WTC11 (cell line): ENCODE results near the gene LMF2. TPM values are rescaled to one million over a fixed set of nuclear protein-coding genes. Genes with fewer than 3 reads are reported as not detected.

Experiments used
- ATAC-seq: fragments of 200-7000 bp; cut with Tn5 transposase; 2 replicates; pipeline ENCODE4 v1.10.0; 2021; ENCODE audit warnings: mild to moderate bottlenecking, moderate library complexity
- CTCF ChIA-PET: fragments of 300-600 bp; sonication (Branson Sonifier 250); formaldehyde crosslinking; loops from one replicate; lab custom pipeline; 2021; ENCODE audit warnings: antibody characterized with exemption; lab: Charles Lee
- POLR2A ChIA-PET: fragments of 350-600 bp; sonication (Branson Sonifier 250); formaldehyde crosslinking; loops from one replicate; lab custom pipeline; 2021; ENCODE audit warnings: antibody characterized with exemption; lab: Charles Lee
- DNase-seq: peaks from one replicate; pipeline ENCODE4 v3.0.0; 2021; ENCODE audit warnings: low spot score
- H3K27ac Mint-ChIP-seq: 2 replicates; pipeline ENCODE4 v1.8.0; 2021; ENCODE audit warnings: mixed read lengths
- H3K27me3 Mint-ChIP-seq: 2 replicates; pipeline ENCODE4 v1.8.0; 2021; ENCODE audit warnings: low read depth, mild to moderate bottlenecking, moderate library complexity, mixed read lengths
- H3K36me3 Mint-ChIP-seq: 2 replicates; pipeline ENCODE4 v1.8.0; 2021; ENCODE audit warnings: mixed read lengths
- H3K4me1 Mint-ChIP-seq: 2 replicates; pipeline ENCODE4 v1.8.0; 2022; ENCODE audit warnings: mixed read lengths
- H3K4me3 Mint-ChIP-seq: 2 replicates; pipeline ENCODE4 v1.8.0; 2021; ENCODE audit warnings: mild to moderate bottlenecking, moderate library complexity, mixed read lengths
- H3K9me3 Mint-ChIP-seq: 2 replicates; pipeline ENCODE4 v1.8.0; 2021; ENCODE audit warnings: mixed read lengths
- CREM ChIP-seq: sonication (generic); formaldehyde crosslinking; IDR thresholded peaks from 2 replicates; pipeline ENCODE4 v1.8.1; 2022; ENCODE audit warnings: mild to moderate bottlenecking, missing genetic modification reagents, moderate library complexity
- ELF4 ChIP-seq: sonication (generic); formaldehyde crosslinking; IDR thresholded peaks from 2 replicates; pipeline ENCODE4 v1.8.1; 2022; ENCODE audit warnings: low read depth, mild to moderate bottlenecking, moderate library complexity, missing genetic modification reagents
- EMX1 ChIP-seq: fragments of 250-450 bp; sonication (Bioruptor Pico); IDR thresholded peaks from 2 replicates; pipeline ENCODE4 v1.8.0; 2021; ENCODE audit warnings: mild to moderate bottlenecking
- GABPB1 ChIP-seq: sonication (generic); formaldehyde crosslinking; IDR thresholded peaks from 2 replicates; pipeline ENCODE4 v1.8.1; 2023; ENCODE audit warnings: mild to moderate bottlenecking, missing genetic modification reagents
- GRHL2 ChIP-seq: fragments of 250-450 bp; sonication (Bioruptor Pico); IDR thresholded peaks from 2 replicates; pipeline ENCODE4 v1.8.0; 2022; ENCODE audit warnings: mild to moderate bottlenecking, moderate library complexity; ENCODE audit not compliant: insufficient replicate concordance, severe bottlenecking
- GTF2I ChIP-seq: fragments of 250-450 bp; sonication (Bioruptor Pico); conservative IDR thresholded peaks from 2 replicates; pipeline ENCODE4 v1.4.0; 2021; ENCODE audit warnings: mild to moderate bottlenecking
- IRF2 ChIP-seq: sonication (generic); formaldehyde crosslinking; IDR thresholded peaks from 2 replicates; pipeline ENCODE4 v1.8.0; 2022; ENCODE audit warnings: low read depth, missing genetic modification reagents, borderline replicate concordance
- JAZF1 ChIP-seq: fragments of 250-450 bp; sonication (Bioruptor Pico); IDR thresholded peaks from 2 replicates; pipeline ENCODE4 v1.9.0; 2021; ENCODE audit warnings: moderate library complexity, mild to moderate bottlenecking, inconsistent platforms
- KAT7 ChIP-seq: sonication (generic); formaldehyde crosslinking; IDR thresholded peaks from 2 replicates; pipeline ENCODE4 v1.8.1; 2023; ENCODE audit warnings: missing genetic modification reagents, mild to moderate bottlenecking, borderline replicate concordance
- MLX ChIP-seq: sonication (generic); formaldehyde crosslinking; IDR thresholded peaks from 2 replicates; pipeline ENCODE4 v1.8.1; 2023; ENCODE audit warnings: mild to moderate bottlenecking, missing genetic modification reagents, moderate library complexity
- NFE2L1 ChIP-seq: sonication (generic); formaldehyde crosslinking; IDR thresholded peaks from 2 replicates; pipeline ENCODE4 v1.8.1; 2023; ENCODE audit warnings: missing genetic modification reagents
- NR1H2 ChIP-seq: sonication (generic); formaldehyde crosslinking; IDR thresholded peaks from 2 replicates; pipeline ENCODE4 v1.9.0; 2021; ENCODE audit warnings: mild to moderate bottlenecking, moderate library complexity, missing genetic modification reagents
- PRRX2 ChIP-seq: fragments of 250-450 bp; sonication (Bioruptor Pico); IDR thresholded peaks from 2 replicates; pipeline ENCODE4 v1.8.0; 2021; ENCODE audit warnings: mild to moderate bottlenecking
- SOX15 ChIP-seq: fragments of 250-450 bp; sonication (Bioruptor Pico); IDR thresholded peaks from 2 replicates; pipeline ENCODE4 v1.9.0; 2021; ENCODE audit warnings: mild to moderate bottlenecking
- SP1 ChIP-seq: sonication (generic); formaldehyde crosslinking; conservative IDR thresholded peaks from 2 replicates; pipeline ENCODE4 v1.8.1; 2022; ENCODE audit warnings: missing genetic modification reagents
- TEAD1 ChIP-seq: sonication (generic); formaldehyde crosslinking; IDR thresholded peaks from 2 replicates; pipeline ENCODE4 v1.8.0; 2022; ENCODE audit warnings: mild to moderate bottlenecking, missing genetic modification reagents
- TEAD4 ChIP-seq: sonication (generic); formaldehyde crosslinking; IDR thresholded peaks from 2 replicates; pipeline ENCODE4 v1.8.0; 2022; ENCODE audit warnings: mild to moderate bottlenecking, missing genetic modification reagents
- USF2 ChIP-seq: sonication (generic); formaldehyde crosslinking; IDR thresholded peaks from 2 replicates; pipeline ENCODE4 v1.8.1; 2023; ENCODE audit warnings: mild to moderate bottlenecking, missing genetic modification reagents, moderate library complexity
- ZNF121 ChIP-seq: sonication (generic); formaldehyde crosslinking; IDR thresholded peaks from 2 replicates; pipeline ENCODE4 v1.8.0; 2023; ENCODE audit warnings: missing genetic modification reagents
- ZNF219 ChIP-seq: sonication (generic); formaldehyde crosslinking; IDR thresholded peaks from 2 replicates; pipeline ENCODE4 v1.8.0; 2023; ENCODE audit warnings: missing genetic modification reagents, mild to moderate bottlenecking, borderline replicate concordance
- ZNF232 ChIP-seq: sonication (generic); formaldehyde crosslinking; IDR thresholded peaks from 2 replicates; pipeline ENCODE4 v1.8.0; 2022; ENCODE audit warnings: mild to moderate bottlenecking, missing genetic modification reagents
- ZNF423 ChIP-seq: fragments of 250-450 bp; sonication (Bioruptor Pico); IDR thresholded peaks from 2 replicates; pipeline ENCODE4 v2.1.2; 2022; ENCODE audit warnings: mild to moderate bottlenecking, moderate library complexity
- ZNF425 ChIP-seq: fragments of 250-450 bp; sonication (Bioruptor Pico); conservative IDR thresholded peaks from 2 replicates; pipeline ENCODE4 v1.9.0; 2021; ENCODE audit warnings: mild to moderate bottlenecking
- total RNA-seq: library from RNA; stranded (reverse); gene quantifications from 3 replicates; pipeline ENCODE4 v1.2.3, GENCODE V29; 2021
- TF ChIP-seq, protein P1 (sequence below): fragments of 250-450 bp; sonication (Bioruptor Pico); IDR thresholded peaks from 2 replicates; pipeline ENCODE4 v1.8.0; 2021; ENCODE audit warnings: mild to moderate bottlenecking
- TF ChIP-seq, protein P2 (sequence below): fragments of 250-450 bp; sonication (Bioruptor Pico); IDR thresholded peaks from 2 replicates; pipeline ENCODE4 v1.9.0; 2021; ENCODE audit warnings: mild to moderate bottlenecking
- TF ChIP-seq, protein P3 (sequence below): sonication (generic); formaldehyde crosslinking; IDR thresholded peaks from 2 replicates; pipeline ENCODE4 v1.8.0; 2022; ENCODE audit warnings: mild to moderate bottlenecking, missing genetic modification reagents
- TF ChIP-seq, protein P4 (sequence below): sonication (generic); formaldehyde crosslinking; conservative IDR thresholded peaks from 2 replicates; pipeline ENCODE4 v1.8.1; 2023; ENCODE audit warnings: mild to moderate bottlenecking, low read depth, missing genetic modification reagents, moderate library complexity
- TF ChIP-seq, protein P5 (sequence below): sonication (generic); formaldehyde crosslinking; IDR thresholded peaks from 2 replicates; pipeline ENCODE4 v1.8.0; 2023; ENCODE audit warnings: missing genetic modification reagents

The LMF2 gene
- total RNA-seq, 1 experiment from 2014 or later = 43.7 TPM

DNA sequence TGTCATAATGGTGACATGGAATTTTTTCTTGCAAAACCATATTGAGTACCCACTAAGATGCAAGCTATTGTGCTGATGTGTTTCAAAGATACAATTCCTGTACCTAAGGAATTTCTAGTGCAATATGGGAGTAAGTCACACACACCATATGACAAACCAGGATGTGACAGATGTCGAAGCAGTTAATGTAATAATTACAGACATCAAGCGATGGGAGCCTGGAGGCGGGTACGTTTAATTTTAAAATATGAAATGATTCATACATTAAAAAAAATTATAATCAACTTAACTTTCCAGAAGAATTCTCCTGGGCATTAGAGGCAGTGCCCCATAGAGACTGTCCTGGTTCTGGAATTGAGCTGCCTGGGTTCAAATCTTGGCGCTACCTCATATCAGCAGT lies 49.2 kb upstream of the LMF2 start:
- TF ChIP-seq KAT7 (CRISPR knock-in tag) (no peak), EMX1 (CRISPR knock-in tag) (no peak), USF2 (CRISPR knock-in tag) (no peak), MLX (CRISPR knock-in tag) (no peak), TEAD1 (CRISPR knock-in tag) (no peak), NR1H2 (no peak), GRHL2 (CRISPR knock-in tag) (no peak), SP1 (CRISPR knock-in tag) (no peak), ZNF425 (CRISPR knock-in tag) (no peak), ZNF219 (CRISPR knock-in tag) (no peak), ZNF423 (CRISPR knock-in tag) (no peak), TEAD4 (no peak), CREM (CRISPR knock-in tag) (no peak), JAZF1 (CRISPR knock-in tag) (no peak), ZNF121 (CRISPR knock-in tag) (no peak), SOX15 (no peak), ZNF232 (CRISPR knock-in tag) (no peak)
- TF ChIP-seq, protein P1, sequence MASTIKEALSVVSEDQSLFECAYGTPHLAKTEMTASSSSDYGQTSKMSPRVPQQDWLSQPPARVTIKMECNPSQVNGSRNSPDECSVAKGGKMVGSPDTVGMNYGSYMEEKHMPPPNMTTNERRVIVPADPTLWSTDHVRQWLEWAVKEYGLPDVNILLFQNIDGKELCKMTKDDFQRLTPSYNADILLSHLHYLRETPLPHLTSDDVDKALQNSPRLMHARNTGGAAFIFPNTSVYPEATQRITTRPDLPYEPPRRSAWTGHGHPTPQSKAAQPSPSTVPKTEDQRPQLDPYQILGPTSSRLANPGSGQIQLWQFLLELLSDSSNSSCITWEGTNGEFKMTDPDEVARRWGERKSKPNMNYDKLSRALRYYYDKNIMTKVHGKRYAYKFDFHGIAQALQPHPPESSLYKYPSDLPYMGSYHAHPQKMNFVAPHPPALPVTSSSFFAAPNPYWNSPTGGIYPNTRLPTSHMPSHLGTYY (CRISPR knock-in tag) = no peak
- TF ChIP-seq, protein P2, sequence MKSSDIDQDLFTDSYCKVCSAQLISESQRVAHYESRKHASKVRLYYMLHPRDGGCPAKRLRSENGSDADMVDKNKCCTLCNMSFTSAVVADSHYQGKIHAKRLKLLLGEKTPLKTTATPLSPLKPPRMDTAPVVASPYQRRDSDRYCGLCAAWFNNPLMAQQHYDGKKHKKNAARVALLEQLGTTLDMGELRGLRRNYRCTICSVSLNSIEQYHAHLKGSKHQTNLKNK (CRISPR knock-in tag) = no peak
- TF ChIP-seq, protein P3, sequence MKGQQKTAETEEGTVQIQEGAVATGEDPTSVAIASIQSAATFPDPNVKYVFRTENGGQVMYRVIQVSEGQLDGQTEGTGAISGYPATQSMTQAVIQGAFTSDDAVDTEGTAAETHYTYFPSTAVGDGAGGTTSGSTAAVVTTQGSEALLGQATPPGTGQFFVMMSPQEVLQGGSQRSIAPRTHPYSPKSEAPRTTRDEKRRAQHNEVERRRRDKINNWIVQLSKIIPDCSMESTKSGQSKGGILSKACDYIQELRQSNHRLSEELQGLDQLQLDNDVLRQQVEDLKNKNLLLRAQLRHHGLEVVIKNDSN (CRISPR knock-in tag) = no peak
- CTCF ChIA-PET = no interaction called here
- DNase-seq (no peak), ATAC-seq (no peak)
- Mint-ChIP-seq H3K36me3 (no peaks in the 10 kb centered on the region), H3K9me3 (no peaks in the 10 kb centered on the region), H3K27ac (no peak overlapping the region), H3K27me3 (peaks cover 25% of the 10 kb centered on the region), H3K4me3 (no peak overlapping the region), H3K4me1 (peaks cover 14% of the 10 kb centered on the region)
- POLR2A ChIA-PET = no interaction called here

DNA sequence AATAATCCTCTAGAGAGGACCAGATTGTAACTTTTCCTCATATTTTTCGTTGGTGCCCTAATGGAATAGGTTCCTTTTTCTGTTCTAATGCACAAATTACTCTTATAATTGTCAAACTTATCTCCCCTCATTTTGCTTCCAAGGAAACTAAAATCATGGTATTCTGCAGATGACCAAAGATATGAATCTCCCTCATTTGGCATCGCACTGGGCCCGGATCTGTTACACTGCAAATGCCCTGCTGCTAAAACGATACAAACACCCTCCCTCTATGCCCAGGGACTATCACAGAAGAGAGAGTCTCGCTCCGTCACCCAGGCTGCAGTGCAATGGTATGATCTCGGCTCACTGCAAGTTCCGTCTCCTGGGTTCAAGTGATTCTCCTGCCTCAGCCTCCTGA lies 45.8 kb upstream of the LMF2 start:
- ATAC-seq (no peak), DNase-seq (no peak)
- H3K9me3 Mint-ChIP-seq = no peaks in the 10 kb centered on the region
- no peak overlapping the region for H3K27ac Mint-ChIP-seq
- peaks cover 11% of the 10 kb centered on the region for H3K4me1 Mint-ChIP-seq
- no peaks in the 10 kb centered on the region for H3K36me3 Mint-ChIP-seq
- no peak overlapping the region for H3K4me3 Mint-ChIP-seq
- H3K27me3 Mint-ChIP-seq = peaks cover 3% of the 10 kb centered on the region
- ChIA-PET POLR2A (no interaction called here), CTCF (no interaction called here)
- TF ChIP-seq IRF2 (CRISPR knock-in tag) = no peak
- TF ChIP-seq, protein P4, sequence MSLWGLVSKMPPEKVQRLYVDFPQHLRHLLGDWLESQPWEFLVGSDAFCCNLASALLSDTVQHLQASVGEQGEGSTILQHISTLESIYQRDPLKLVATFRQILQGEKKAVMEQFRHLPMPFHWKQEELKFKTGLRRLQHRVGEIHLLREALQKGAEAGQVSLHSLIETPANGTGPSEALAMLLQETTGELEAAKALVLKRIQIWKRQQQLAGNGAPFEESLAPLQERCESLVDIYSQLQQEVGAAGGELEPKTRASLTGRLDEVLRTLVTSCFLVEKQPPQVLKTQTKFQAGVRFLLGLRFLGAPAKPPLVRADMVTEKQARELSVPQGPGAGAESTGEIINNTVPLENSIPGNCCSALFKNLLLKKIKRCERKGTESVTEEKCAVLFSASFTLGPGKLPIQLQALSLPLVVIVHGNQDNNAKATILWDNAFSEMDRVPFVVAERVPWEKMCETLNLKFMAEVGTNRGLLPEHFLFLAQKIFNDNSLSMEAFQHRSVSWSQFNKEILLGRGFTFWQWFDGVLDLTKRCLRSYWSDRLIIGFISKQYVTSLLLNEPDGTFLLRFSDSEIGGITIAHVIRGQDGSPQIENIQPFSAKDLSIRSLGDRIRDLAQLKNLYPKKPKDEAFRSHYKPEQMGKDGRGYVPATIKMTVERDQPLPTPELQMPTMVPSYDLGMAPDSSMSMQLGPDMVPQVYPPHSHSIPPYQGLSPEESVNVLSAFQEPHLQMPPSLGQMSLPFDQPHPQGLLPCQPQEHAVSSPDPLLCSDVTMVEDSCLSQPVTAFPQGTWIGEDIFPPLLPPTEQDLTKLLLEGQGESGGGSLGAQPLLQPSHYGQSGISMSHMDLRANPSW = no peak
- no peak for TF ChIP-seq NFE2L1 (CRISPR knock-in tag)
- TF ChIP-seq, protein P5, sequence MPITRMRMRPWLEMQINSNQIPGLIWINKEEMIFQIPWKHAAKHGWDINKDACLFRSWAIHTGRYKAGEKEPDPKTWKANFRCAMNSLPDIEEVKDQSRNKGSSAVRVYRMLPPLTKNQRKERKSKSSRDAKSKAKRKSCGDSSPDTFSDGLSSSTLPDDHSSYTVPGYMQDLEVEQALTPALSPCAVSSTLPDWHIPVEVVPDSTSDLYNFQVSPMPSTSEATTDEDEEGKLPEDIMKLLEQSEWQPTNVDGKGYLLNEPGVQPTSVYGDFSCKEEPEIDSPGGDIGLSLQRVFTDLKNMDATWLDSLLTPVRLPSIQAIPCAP = no peak
- TF ChIP-seq GRHL2 (CRISPR knock-in tag) = no peak
- no peak for TF ChIP-seq GABPB1
- TF ChIP-seq, protein P3 (CRISPR knock-in tag) = no peak
- TF ChIP-seq KAT7 (CRISPR knock-in tag) = no peak
- no peak for TF ChIP-seq NR1H2
- no peak for TF ChIP-seq PRRX2
- TF ChIP-seq GTF2I (CRISPR knock-in tag) = no peak
- no peak for TF ChIP-seq ELF4 (CRISPR knock-in tag)
